GM21576 (cell line): Measurements from ENCODE around the gene GMDS.

Source experiments
- ATAC-seq: cut with Tn5 transposase; IDR thresholded peaks from one replicate; pipeline ENCODE4 v1.9.1; 2021; ENCODE audit warnings: mild to moderate bottlenecking, moderate library complexity; ENCODE audit not compliant: unreplicated experiment

GMDS gene

DNA sequence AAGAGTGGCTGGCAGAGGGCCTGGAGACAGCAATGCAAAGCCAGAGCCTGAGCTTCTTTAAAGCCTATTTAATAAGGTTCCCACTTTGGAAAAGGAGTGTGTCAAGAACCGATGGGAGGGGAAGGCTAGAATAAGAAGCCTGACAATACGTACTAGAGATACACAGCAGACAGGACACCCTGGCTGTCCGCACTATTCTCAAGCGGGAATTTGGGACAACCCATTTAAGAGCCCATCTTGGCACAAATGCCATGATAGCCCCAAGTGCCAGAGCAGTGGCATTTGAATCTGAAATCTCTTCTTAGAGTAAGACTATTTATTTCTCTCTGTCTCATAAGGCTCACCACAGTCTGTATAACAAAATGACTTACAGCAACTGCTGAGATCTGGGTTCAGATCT lies 3.1 kb downstream of the GMDS start:
- ATAC-seq: no peak

GRCh38 chr6:2240961-2241360 lies 4.4 kb downstream of the GMDS start:
- no peak for ATAC-seq

DNA sequence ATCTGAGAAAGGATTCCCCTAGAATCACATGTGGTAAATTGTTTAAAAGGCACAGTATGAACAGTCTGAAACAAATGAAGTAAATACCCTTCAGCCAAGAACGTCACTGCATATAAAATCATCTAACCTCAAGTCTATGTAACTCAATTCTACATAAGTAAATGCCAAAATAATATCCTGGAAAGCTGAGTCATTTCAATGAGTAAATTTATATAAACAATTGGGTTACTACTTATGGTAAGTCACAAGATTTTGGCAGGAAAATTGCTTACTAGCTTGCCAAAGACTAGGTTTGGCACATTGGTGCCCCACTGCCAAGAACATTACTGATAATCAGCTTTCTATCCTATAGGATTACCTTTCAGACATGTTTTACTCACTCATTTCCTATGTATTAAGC lies 8.4 kb downstream of the GMDS start:
- ATAC-seq: no peak

DNA sequence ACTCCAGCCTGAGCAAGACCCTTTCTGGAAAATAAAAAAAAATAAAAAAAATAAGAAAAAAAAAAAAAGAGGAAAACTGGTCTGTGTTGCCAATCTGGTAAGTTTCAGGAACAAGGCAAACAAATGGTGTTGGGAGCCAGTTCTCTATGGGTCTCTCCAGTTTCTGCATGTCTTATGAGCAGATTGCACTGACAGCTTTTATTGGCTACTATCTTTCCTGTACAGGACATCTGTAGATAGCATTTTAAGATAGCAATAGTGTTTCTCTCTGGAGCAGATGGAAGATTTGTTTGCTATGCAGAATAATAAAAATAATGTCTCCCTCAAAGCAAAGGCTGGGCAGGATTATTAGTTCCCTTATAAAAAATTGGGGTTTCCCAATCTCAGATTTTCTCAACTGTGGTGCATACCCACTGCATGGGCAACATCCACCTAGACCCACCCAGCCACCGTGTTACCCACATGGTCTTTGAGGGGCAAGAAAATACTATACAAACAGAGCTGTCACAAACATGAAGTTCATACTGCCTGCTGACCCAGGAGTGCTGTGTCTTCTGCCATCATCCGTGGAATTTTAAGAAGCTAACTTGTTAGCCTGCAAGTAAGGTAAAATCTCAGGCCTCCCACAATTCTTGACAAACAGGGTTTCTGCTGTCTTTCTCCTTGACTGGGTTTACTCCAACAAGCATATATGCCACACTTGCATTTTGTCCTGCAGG lies 9.5 kb downstream of the GMDS start:
- no peak for ATAC-seq

- ATAC-seq: peak; percentile 67
These were observed 13.0 kb downstream of the GMDS start for GRCh38 chr6:2232445-2232844.

GRCh38 chr6:2231438-2231837 lies 14.0 kb downstream of the GMDS start:
- ATAC-seq: no peak

DNA sequence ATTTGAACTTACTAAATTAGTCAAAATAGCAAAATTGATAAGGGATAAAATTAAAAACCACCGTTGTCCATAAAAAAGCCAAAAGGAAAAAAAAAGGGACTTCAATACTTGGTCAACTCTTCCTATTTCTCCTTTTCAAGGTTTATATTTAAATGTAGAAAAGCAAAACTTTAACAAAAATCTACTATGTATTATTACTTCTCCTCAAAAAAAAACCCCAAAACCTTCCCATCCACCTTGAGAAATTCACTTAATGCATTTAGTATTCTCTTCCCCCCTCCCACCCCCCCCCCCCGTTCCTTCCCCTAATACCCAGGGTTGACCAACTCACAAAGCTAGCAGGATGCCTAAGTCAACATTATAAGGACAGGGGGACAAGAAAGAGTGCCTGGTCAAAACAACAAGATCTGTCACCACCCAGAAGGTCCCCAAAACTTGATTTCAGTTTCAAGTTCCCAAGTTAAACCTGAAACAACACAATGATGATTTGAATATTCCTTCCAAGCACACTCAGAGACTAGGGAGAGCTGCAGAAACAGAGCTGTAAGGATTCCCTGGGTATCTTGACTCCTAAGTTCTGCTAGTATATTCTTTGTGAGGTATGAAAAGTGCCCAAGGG lies 14.6 kb downstream of the GMDS start:
- ATAC-seq: peak; percentile 48

- ATAC-seq: no peak
These were observed 15.7 kb downstream of the GMDS start for GRCh38 chr6:2229742-2230141.

DNA sequence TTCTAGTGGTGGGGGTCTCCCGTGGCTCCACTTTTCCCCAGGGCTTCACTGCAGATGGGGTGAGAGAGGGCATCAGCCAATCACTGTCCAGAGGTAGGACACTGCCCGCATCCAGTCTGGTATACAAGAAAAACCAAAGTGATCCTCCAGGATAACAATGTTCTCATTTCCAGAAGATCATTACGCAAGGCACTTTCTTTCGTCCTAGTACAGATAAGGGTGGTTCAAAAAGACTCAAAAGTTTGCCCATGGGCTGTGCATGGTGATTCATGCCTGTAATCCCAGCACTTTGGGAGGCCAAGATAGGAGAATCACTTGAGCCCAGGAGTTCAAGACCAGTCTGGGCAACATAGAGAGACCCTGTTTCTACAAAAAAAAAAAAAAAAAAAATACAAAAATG lies 16.4 kb downstream of the GMDS start:
- no peak for ATAC-seq

GRCh38 chr6:2228392-2228791 lies 17.0 kb downstream of the GMDS start:
- ATAC-seq: no peak

DNA sequence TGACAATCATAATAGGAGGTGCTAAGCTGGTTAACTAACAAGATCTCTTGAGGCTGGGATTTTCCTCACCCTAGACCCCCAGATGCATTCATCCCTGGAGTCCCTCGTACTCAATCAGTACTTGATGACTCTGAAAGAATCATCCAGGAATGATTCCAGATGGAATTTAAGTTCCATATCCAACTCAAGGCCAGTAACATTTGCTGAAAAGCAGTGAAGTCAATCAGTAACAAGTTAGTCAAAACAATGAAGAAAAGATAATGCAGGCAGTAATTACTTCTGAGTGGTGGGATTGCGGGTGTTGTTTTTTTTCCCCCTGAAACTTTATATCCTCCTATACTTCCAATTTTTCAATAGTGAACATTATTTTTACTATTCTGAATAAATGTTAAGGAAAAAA lies 18.6 kb downstream of the GMDS start:
- ATAC-seq: no peak

GRCh38 chr6:2225422-2226392 lies 19.7 kb downstream of the GMDS start:
- no peak for ATAC-seq

DNA sequence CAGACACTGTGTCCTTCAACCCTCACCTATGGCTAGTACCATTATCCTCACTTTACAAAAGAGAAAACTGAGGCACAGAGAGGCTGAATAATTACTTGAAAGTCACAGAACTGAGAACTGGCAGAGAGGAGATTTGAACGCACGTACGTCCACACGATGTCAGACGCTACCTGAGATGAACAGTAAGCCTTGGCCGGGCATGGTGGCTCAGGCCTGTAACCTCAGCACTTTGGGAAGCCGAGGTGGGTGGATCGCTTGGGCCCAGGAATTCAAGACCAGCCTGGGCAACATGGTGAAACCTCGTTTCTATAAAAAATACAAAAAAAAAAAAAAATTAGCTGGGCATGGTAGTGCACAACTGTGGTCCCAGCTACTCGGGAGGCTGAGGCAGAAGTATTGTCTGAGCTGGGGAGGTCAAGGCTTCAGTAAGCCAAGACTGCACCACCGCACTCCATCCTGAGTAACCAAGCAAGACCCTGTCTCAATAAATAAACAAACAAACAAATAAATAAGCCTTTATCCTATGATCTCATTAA lies 20.5 kb downstream of the GMDS start:
- no peak for ATAC-seq

- ATAC-seq: peak; percentile 35
These were observed 23.0 kb downstream of the GMDS start for GRCh38 chr6:2222275-2222842.

DNA sequence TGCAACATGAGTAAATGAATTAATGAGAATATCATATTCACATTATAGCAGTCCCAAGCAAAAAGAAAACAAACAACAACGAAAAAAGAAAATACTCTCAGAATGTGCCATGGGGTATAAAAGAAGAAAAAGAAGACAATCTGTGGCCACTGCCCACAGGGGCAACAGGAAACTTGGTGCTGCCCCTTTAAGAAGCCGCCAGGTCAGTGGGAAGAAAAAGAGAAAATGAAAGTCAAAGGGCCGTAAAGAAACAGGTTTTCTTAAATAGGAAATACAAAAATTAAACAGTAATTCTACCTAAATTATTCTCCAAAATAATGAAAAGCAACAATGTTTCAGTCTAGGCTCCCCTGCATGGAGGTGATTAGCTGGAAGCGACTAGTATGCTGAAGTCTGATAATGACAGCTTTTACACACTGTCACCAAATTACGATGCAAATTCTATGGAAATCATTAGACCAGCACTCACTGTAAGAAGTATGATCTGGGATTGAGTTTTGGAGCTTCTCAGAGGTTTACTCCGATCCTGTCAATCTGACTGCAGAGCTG lies 23.6 kb downstream of the GMDS start:
- ATAC-seq: peak; percentile 52

- ATAC-seq: no peak
These were observed 25.3 kb downstream of the GMDS start for GRCh38 chr6:2220154-2220553.

DNA sequence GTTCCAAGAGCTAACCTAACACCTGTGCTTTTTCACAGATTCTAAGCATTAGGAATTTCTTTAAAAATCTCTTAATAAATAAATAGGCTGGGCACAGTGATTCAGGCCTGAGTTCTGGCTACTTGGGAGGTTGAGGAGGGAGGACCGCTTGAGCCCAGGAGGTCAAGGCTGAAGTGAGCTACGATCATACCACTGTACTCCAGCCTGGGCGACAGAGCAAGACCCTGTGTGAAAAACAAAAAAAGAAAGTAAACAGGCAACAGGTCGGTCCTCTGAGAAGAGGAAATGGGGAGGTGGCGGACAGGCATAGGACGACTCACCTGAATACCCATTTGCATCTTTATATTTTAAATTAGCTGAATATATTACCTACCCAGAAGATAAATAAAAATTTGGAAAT lies 26.5 kb downstream of the GMDS start:
- no peak for ATAC-seq

GRCh38 chr6:2216794-2217383 lies 28.5 kb downstream of the GMDS start:
- ATAC-seq: no peak

DNA sequence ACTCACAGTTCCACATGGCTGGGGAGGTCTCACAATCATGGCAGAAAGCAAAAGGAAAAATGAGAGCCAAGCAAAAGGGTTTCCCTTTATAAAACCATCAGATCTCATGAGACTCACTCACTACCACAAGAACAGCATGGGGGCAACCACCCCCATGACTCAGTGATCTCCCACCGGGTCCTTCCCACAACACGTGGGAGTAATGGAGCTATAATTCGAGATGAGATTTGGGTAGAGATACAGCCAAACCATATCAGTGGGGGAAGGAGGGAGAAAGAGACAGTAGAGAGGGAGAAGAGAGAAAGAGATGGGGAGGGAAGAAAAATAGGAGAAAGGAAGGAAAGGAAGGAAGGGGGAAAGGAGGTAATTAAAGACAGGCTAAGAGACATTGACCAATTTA lies 30.1 kb downstream of the GMDS start:
- no peak for ATAC-seq

DNA sequence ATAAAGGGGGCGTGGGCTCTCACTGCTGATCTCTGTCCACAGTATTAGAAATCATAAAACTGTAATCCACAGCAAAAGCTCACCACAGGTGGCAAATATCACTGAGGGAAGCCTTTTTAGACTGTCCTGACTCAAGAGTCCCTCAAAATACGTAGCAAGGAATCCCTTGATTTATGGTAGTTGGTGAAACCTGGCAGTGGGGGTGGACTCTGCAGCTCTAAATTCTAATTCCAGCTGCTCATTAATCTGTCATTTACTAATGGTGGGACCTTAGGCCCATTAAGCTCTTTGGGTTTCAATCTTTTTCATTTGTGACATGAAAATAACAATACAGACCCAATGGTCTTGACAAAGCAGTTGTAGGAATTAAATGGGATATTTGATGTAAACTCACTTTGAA lies 32.3 kb downstream of the GMDS start:
- no peak for ATAC-seq
